Measurements from ENCODE around the gene FIBCD1.
"Not testable (repeated sequence)": the region's sequence is repeated elsewhere in the genome, so short reads cannot be mapped to it uniquely, and the experiment has no call there.

The FIBCD1 gene

GRCh38 chr9:130921989-130922892 lies 16.8 kb downstream of the FIBCD1 start:
- DNase-seq (ENCODE audit: low spot score): no peak

GRCh38 chr9:130921300-130921988 lies 17.6 kb downstream of the FIBCD1 start:
- no peak for DNase-seq (ENCODE audit: low spot score)

- no peak for DNase-seq (ENCODE audit: low spot score)
Measured at GRCh38 chr9:130920762-130921299, 18.2 kb downstream of the FIBCD1 start.

GRCh38 chr9:130920233-130920632 lies 18.8 kb downstream of the FIBCD1 start:
- DNase-seq (ENCODE audit: low spot score): no peak

GRCh38 chr9:130919559-130920145 lies 19.4 kb downstream of the FIBCD1 start:
- no peak for DNase-seq (ENCODE audit: low spot score)

GRCh38 chr9:130918826-130919558 lies 20.1 kb downstream of the FIBCD1 start:
- no peak for DNase-seq (ENCODE audit: low spot score)

GRCh38 chr9:130918101-130918825 lies 20.8 kb downstream of the FIBCD1 start:
- DNase-seq (ENCODE audit: low spot score): no peak

GRCh38 chr9:130917168-130917960 lies 21.7 kb downstream of the FIBCD1 start:
- no peak for DNase-seq (ENCODE audit: low spot score)

- no peak for DNase-seq (ENCODE audit: low spot score)
Measured at GRCh38 chr9:130915096-130915447, 24.0 kb downstream of the FIBCD1 start.

- no peak for DNase-seq (ENCODE audit: low spot score)
Measured at GRCh38 chr9:130914417-130915095, 24.5 kb downstream of the FIBCD1 start.

- DNase-seq (ENCODE audit: low spot score): no peak
Measured at GRCh38 chr9:130913599-130914416, 25.2 kb downstream of the FIBCD1 start.

- DNase-seq (ENCODE audit: low spot score): no peak
Measured at GRCh38 chr9:130912932-130913598, 26.0 kb downstream of the FIBCD1 start.

- DNase-seq (ENCODE audit: low spot score): no peak
Measured at GRCh38 chr9:130911254-130912049, 27.6 kb downstream of the FIBCD1 start.

GRCh38 chr9:130910670-130911069 lies 28.4 kb downstream of the FIBCD1 start:
- DNase-seq (ENCODE audit: low spot score): not testable (repeated sequence)

- not testable (repeated sequence) for DNase-seq (ENCODE audit: low spot score)
Measured at GRCh38 chr9:130910041-130910440, 29.0 kb downstream of the FIBCD1 start.

- DNase-seq (ENCODE audit: low spot score): no peak
Measured at GRCh38 chr9:130908878-130909355, 30.1 kb downstream of the FIBCD1 start.

GRCh38 chr9:130908146-130908877 lies 30.7 kb downstream of the FIBCD1 start:
- DNase-seq (ENCODE audit: low spot score): no peak

Data from CD4-positive, alpha-beta T cell treated with Interleukin-6 at 100 ng/mL for 8 hours (primary cell).